ENCODE results near the gene GTSF1L.
A peak's percentile ranks its signal among the peaks of the same experiment; 100 is the strongest.

GTSF1L gene

GRCh38 chr20:43721429-43722152, 5.2 kb downstream of the GTSF1L start:
- peak overlapping the region; percentile 32 for H3K4me3 ChIP-seq (ENCODE audit: low read length)
- DNase-seq (ENCODE audit: low read depth, low spot score) = no peak

GRCh38 chr20:43721097-43721428, 5.7 kb downstream of the GTSF1L start:
- no peak overlapping the region for H3K4me3 ChIP-seq (ENCODE audit: low read length)
- DNase-seq (ENCODE audit: low read depth, low spot score) = no peak

- no peak for DNase-seq (ENCODE audit: low read depth, low spot score)
- H3K4me3 ChIP-seq (ENCODE audit: low read length) = no peak overlapping the region
Measured at GRCh38 chr20:43720007-43720406, 6.8 kb downstream of the GTSF1L start.

GRCh38 chr20:43717616-43717995, 9.2 kb downstream of the GTSF1L start:
- H3K4me3 ChIP-seq (ENCODE audit: low read length) = no peak overlapping the region
- no peak for DNase-seq (ENCODE audit: low read depth, low spot score)

- no peak for DNase-seq (ENCODE audit: low read depth, low spot score)
- H3K4me3 ChIP-seq (ENCODE audit: low read length) = no peak overlapping the region
Measured at GRCh38 chr20:43716757-43717615, 9.8 kb downstream of the GTSF1L start.

- DNase-seq (ENCODE audit: low read depth, low spot score) = no peak
- H3K4me3 ChIP-seq (ENCODE audit: low read length) = no peak overlapping the region
Measured at GRCh38 chr20:43716123-43716522, 10.7 kb downstream of the GTSF1L start.

- H3K4me3 ChIP-seq (ENCODE audit: low read length) = no peak overlapping the region
- DNase-seq (ENCODE audit: low read depth, low spot score) = no peak
Measured at GRCh38 chr20:43715511-43715910, 11.3 kb downstream of the GTSF1L start.

GRCh38 chr20:43715044-43715443, 11.8 kb downstream of the GTSF1L start:
- DNase-seq (ENCODE audit: low read depth, low spot score) = no peak
- H3K4me3 ChIP-seq (ENCODE audit: low read length) = no peak overlapping the region

- no peak for DNase-seq (ENCODE audit: low read depth, low spot score)
- H3K4me3 ChIP-seq (ENCODE audit: low read length) = no peak overlapping the region
Measured at GRCh38 chr20:43711098-43711654, 15.6 kb downstream of the GTSF1L start.

- DNase-seq (ENCODE audit: low read depth, low spot score) = no peak
- H3K4me3 ChIP-seq (ENCODE audit: low read length) = no peak overlapping the region
Measured at GRCh38 chr20:43710370-43711044, 16.3 kb downstream of the GTSF1L start.

- no peak overlapping the region for H3K4me3 ChIP-seq (ENCODE audit: low read length)
- no peak for DNase-seq (ENCODE audit: low read depth, low spot score)
Measured at GRCh38 chr20:43702502-43702901, 24.3 kb downstream of the GTSF1L start.

GRCh38 chr20:43700627-43701026, 26.2 kb downstream of the GTSF1L start:
- no peak for DNase-seq (ENCODE audit: low read depth, low spot score)

GRCh38 chr20:43699941-43700565, 26.7 kb downstream of the GTSF1L start:
- DNase-seq (ENCODE audit: low read depth, low spot score) = no peak

More at GRCh38 chr20:43700627-43701026, 26.2 kb downstream of the GTSF1L start:
- H3K4me3 ChIP-seq (ENCODE audit: low read length) = no peak overlapping the region

GRCh38 chr20:43695571-43695970, 31.2 kb downstream of the GTSF1L start:
- no peak overlapping the region for H3K4me3 ChIP-seq (ENCODE audit: low read length)
- no peak for DNase-seq (ENCODE audit: low read depth, low spot score)

More at GRCh38 chr20:43699941-43700565, 26.7 kb downstream of the GTSF1L start:
- H3K4me3 ChIP-seq (ENCODE audit: low read length) = no peak overlapping the region

GRCh38 chr20:43694763-43695162, 32.0 kb downstream of the GTSF1L start:
- H3K4me3 ChIP-seq (ENCODE audit: low read length) = no peak overlapping the region
- no peak for DNase-seq (ENCODE audit: low read depth, low spot score)

- no peak overlapping the region for H3K4me3 ChIP-seq (ENCODE audit: low read length)
- peak; percentile 29 for DNase-seq (ENCODE audit: low read depth, low spot score)
Measured at GRCh38 chr20:43691928-43692524, 34.8 kb downstream of the GTSF1L start.

- DNase-seq (ENCODE audit: low read depth, low spot score) = no peak
- no peak overlapping the region for H3K4me3 ChIP-seq (ENCODE audit: low read length)
Measured at GRCh38 chr20:43690943-43691598, 35.7 kb downstream of the GTSF1L start.

- DNase-seq (ENCODE audit: low read depth, low spot score) = no peak
- H3K4me3 ChIP-seq (ENCODE audit: low read length) = no peak overlapping the region
Measured at GRCh38 chr20:43689165-43689564, 37.6 kb downstream of the GTSF1L start.
